Activated gamma-delta T cell treated with Interleukin-2 at 50 U/mL for 16 hours (primary cell): Measurements from ENCODE around the gene STARD9.
A peak's percentile ranks its signal among the peaks of the same experiment; 100 is the strongest.
"Not testable (repeated sequence)": the region's sequence is repeated elsewhere in the genome, so short reads cannot be mapped to it uniquely, and the experiment has no call there.

Source experiments
- DNase-seq: peaks from one replicate; pipeline ENCODE4 v3.0.0-alpha.2; 2020

The STARD9 gene

DNA sequence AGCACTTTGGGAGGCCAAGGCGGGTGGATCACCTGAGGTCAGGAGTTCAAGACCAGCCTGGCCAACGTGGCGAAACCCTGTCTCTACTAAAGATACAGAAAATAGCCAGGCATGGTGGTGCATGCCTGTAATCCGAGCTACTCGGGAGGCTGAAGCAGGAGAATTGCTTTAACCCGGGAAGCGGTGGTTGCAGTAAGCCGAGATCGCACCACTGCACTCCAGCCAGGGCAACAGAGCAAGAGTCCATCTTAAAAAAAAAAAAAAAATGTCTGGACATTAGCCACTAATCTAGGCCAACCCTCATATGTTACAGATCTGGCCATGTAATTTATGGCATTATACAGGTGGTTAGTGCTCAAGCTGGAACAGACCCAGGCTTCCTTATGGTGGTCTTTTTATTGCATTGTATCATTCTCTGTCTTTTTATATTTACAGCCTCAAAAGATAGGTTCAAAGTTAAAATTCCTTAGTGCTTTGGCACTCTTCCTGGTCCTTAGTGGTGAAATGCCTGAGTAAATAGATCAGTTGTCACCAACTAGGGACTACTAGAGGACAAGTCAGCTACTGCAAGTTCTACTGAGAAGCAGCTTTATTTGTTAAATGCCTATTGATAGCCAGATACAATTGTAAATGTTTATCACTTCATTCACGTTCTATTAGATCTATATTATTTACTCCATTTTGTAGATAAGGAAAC, 16.0 kb downstream of the STARD9 start:
- no peak for DNase-seq

DNA sequence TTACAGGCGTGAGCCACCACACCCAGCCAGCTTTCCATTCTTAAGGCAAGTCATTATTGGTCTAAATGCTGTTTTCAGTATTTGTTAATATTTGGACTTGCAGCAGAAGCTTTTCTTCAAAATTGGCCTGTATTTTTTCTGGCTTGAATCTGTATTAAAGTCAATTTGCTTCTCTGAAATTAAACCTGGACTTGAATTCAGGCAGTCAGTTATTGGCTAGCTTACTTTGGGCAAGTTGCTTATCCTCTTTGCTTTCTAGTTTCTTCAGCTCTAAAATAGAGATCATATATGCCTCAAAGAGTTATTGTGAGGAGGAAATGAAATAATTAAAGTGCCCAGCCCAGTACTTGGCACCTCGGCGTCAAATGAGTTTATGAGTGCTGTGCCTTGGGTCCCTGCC, 17.3 kb downstream of the STARD9 start:
- no peak for DNase-seq

GRCh38 chr15:42593143-42593542, 17.7 kb downstream of the STARD9 start:
- no peak for DNase-seq

DNA sequence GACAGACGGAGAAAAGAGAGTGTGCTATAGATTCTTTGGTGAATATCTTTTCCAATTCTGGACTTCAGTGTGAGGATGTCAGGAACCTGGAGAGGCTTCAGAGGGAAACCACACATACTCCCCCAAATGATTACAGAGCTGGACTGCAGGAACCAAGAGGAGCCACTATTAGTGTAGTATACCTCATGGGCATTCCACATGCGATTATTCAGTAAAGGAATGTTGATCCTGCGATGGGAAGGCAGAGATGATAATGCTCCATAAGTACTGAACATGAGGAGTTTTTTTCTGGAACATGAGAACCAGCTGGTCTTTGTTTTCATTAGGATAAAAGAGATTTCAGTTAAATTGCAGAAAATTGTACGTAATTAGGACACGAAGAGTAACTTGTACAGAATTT, 18.7 kb downstream of the STARD9 start:
- DNase-seq: no peak

GRCh38 chr15:42595626-42596240, 20.3 kb downstream of the STARD9 start:
- DNase-seq: no peak

DNA sequence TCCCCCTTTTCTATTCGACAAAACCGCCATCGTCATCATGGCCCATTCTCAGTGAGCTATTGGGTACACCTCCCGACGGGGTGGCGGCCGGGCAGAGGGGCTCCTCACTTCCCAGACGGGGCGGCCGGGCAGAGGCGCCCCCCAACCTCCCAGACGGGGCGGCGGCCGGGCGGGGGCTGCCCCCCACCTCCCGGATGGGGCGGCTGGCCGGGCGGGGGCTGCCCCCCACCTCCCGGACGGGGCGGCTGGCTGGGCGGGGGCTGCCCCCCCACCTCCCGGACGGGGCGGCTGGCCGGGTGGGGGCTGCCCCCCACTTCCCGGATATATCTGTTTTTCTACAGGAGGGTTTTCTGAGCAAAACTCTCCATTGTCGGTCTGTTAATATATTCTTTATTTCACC, 25.9 kb downstream of the STARD9 start:
- not testable (repeated sequence) for DNase-seq

DNA sequence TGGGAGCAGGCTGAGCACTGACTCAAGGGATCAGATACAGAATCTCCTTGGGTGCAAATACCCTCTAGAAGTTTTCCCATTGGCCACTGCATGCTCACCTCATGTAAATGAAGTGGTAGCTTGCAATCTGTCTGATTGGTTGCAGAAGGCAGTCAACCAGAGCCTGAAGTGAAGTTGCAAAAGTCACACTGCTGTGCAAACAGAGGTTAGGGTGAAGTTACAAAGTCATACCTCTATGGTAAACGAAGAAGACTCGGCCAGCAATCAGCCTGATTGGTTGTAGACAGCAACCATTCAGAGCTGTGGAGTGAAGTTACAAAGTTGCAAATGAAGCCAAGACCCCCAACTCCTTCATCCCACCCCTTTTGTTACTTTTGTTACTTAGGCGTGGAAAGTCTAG, 27.1 kb downstream of the STARD9 start:
- no peak for DNase-seq

DNA sequence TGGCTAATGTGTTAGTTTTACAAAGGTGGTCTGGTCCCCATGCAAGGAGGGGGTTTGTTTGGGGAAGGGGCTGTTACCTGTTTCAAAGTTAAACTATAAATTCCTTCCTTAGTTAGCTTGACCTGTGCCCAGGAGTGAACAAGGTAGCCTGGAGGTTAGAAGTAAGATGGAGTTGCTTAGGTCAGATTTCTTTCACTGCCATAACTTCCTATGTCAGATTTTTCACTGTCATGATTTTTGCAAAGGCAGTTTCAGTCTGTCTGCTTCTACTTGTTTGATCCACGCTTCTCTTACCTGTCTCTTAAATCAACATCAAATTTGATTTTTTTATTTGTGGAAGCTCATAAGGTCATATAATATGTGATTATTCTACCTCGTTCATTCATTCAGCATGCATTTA, 28.6 kb downstream of the STARD9 start:
- DNase-seq: no peak

GRCh38 chr15:42604894-42605744, 29.7 kb downstream of the STARD9 start:
- DNase-seq: no peak

DNA sequence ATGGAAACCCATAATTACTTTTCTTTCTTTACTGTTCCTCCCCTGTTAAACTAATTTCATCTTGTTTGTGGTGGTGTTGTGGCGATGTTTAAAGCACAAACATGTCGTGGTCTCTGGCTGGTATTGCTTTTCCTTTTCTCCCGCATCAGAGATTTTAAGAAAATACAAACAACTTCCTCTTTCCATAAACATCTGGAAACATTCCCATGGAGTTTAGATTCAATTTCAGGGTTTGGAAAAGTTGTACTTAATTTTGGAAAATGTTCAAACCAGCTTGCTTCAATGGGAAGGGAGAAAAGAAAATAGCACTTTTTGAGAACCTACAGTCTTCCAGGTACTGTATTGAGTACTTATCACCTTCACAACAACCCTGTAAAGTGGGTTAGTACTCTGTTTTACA, 30.4 kb downstream of the STARD9 start:
- DNase-seq: no peak

DNA sequence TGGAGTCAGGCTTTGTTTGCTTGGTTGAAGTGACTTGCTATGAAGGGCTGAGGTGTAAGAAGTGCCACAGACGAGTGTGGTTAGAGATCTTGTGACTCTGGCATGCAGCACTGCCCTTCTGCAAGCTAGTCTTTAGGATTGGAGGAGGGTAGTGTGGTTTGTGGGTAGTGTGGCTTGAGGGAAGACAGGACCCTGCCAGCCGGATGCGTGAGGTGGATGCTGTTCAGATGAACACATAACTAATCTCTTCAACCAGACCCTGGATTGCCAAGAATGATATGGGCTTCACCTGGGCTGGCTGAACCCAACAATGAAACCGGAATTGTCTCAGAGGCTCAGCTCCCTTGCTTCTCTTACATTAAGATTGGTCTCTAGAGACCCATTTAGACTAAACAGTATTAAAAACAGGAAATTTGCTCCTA, 32.7 kb downstream of the STARD9 start:
- DNase-seq: peak; percentile 50

DNA sequence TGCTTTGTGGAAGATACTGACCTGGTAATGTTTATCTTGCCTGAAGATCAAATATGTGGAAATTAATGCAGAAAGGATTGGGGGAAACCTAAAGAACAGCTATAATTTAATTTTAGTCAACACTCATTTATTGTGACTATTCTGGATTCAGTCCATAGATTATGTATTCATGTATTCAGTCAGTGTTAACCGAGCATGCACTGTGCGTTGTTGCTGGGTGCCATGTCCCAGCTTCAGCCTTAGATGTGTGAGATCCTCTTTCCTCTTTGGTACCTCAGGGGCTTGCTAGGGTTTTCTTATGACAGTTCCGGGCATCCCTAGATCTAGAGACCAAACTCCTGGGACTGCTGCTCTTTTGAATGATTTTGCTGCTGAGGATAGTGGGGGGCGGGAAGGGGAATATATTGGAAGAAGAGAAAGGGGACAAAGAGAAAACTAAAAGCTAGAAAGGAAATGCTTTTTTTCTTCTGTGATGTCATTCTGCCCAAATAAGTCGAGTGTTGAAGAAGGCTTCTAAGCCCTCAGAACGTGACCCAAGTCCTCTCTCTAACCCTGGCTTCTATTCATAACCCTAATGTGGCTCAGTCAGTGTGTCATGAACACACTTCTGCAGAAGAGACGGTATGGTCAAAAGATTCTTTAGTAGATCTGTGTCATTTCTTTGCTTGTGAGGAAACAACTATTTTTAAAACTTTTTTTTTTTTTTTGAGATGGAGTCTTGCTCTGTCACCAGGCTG, 33.5 kb downstream of the STARD9 start:
- DNase-seq: no peak

DNA sequence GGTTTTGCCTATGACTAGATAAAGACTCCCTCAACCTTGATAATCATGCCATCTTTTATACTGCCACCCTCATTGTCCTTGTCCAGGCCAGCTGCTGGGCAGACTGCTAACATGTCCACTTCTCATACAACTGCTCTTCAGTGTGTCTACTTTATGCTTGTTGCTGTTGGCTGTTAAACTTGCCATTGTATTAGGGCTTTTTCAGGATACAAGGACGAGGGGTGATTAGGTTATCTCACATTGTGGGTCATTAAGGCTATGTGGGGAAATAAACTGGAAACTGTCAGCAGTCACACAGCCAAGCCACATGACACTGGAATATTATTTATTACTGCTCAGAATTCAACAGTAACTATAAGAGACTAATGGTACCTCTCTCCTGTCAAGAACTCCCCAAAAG, 36.1 kb downstream of the STARD9 start:
- no peak for DNase-seq

- no peak for DNase-seq
These were observed 37.0 kb downstream of the STARD9 start for GRCh38 chr15:42612367-42612912.

- no peak for DNase-seq
These were observed 40.7 kb downstream of the STARD9 start for GRCh38 chr15:42616107-42616506.

- DNase-seq: no peak
These were observed 44.4 kb downstream of the STARD9 start for GRCh38 chr15:42619656-42620371.

DNA sequence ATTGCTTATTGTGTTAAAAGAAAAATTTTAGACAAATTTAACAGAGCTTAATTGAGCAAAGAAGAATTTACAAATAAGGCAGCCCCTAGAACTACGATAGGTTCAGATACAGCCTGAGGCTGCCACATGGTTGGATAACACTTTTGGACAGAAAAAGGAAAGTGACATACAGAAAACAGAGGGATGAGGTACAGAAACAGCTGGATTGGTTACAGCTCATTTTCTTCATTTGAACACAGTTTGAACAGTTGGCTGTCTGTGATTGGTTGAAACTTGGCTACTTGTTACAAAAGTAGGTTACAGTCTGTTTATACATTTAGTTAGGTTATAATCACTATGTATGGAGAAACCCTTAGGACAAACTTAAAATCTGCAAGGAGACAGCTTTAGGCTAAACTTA, 46.0 kb downstream of the STARD9 start:
- no peak for DNase-seq

DNA sequence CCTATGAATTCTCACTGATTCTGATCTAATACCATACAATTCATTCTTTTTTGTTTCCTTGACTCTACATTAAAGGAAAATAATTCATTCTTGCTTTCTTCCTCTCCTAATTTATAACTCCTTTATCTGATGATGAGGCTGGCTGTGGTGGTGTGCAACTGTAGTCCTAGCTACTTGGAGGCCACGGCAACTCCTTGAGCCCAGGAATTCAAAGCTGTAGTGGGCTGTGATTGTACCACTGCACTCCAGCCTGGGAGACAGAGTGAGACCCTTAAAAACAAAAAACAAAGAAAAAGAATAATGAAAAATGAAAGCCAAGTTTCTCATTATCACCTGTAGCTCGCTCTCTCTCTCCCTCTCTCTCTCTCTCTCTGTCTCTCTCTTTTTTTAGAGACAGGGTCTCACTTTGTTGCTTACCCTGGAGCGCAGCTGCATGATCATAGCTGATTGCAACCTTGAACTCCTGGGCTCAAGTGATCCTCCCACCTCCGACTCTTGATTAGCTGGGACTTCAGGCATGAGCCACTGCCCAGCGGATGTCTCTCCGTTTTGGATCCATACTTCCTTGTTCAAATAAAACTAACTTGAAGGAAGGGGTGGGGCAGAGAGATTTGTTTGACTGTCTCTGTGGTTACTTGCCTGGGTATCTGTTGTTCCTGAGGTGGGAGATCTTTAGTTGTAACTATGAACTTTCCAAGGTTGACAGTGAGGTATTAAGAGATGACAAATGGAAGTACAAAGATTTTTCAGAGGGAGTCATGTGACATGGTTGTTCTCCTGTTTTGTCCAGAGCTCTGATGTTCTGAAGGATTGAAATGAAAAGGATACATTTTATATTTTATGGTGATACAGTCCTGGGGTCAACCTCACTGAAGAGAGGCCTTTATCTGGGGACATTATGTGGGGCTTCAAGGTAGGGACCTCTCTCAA, 46.9 kb downstream of the STARD9 start:
- no peak for DNase-seq

DNA sequence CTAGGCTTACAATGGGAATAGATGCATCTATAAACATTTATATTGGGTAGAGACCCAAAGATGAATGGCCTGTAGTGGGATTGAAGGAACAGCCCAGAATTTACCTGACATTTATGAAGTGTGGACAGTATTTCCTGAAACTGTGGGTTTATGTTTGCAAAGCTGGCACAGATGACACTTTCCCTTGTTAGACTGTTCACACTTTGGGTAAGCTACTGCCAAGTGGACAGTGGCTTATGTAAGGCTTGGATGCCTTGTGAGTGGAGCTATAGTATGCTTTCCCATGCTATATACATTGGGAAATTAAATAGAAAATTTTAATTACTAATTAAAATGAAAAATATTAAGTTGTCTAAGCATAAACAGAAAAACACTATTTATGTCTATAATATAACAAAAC, 48.5 kb downstream of the STARD9 start:
- no peak for DNase-seq

GRCh38 chr15:42627485-42627884, 52.1 kb downstream of the STARD9 start:
- DNase-seq: no peak

DNA sequence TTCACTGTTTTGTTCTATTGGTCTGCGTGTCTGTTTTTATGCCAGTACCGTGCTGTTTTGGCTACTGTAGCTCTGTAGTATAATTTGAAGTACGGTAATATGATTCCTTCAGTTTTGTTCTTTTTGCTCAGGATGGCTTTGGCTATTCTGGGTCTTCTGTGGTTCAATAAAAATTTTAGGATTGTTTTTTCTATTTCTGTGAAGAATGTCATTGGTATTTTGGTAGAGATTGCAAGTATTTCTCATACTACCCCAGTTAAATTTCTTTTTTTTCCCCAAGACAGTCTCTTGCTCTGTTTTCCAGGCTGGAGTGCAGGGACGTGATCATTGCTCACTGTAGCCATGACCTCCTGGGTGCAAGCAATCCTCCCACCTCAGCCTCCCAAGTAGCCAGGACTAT, 53.4 kb downstream of the STARD9 start:
- DNase-seq: no peak
